ENCODE data around the gene FILIP1. TPM values are rescaled to one million over a fixed set of nuclear protein-coding genes. Genes with fewer than 3 reads are reported as not detected.

Gene FILIP1
- total and polyA plus RNA-seq, 2 of the 8 experiments (the other 6 are each of a cell fraction or from before 2014, with no cell fraction given) = 2.4 to 5.7 TPM

- Histone ChIP-seq H2AFZ (ENCODE audit: low read length) (no peak overlapping the region), H3K79me2 (ENCODE audit: control insufficient read depth in 1 of 2, insufficient read depth in 2 of 2, low read length in 2 of 2) (no peaks in the 10 kb centered on the region), H3K4me1 (replicated peaks in 1 of 4; ENCODE audit: control insufficient read depth in 3 of 4, insufficient read depth in 4 of 4, low read length in 3 of 4) (peaks cover 0 to 6% (median 4%) of the 10 kb centered on the region in 4 experiments; a peak in 4 of 7 replicates), H4K20me1 (replicated peaks in 1 of 2; ENCODE audit: control insufficient read depth in 1 of 2, insufficient read depth in 2 of 2, low read length in 2 of 2) (no peaks in the 10 kb centered on the region), H2BK120ac (replicated peaks; ENCODE audit: low read depth, low read length) (no peak overlapping the region), H3K4me3 (ENCODE audit: extremely low read depth in 1 of 4, insufficient read depth in 2 of 4, low read depth in 3 of 4, low read length in 4 of 4) (no peak overlapping the region), H3K9ac (replicated peaks in 1 of 4; ENCODE audit: extremely low read depth in 1 of 4, low read depth in 3 of 4, low read length in 3 of 4) (no peak overlapping the region), H2BK15ac (ENCODE audit: low read length) (0 out of 2 replicates have a peak overlapping the region, but pooled peaks have one; percentile 84), H2BK20ac (ENCODE audit: low read length) (no peak overlapping the region), H3K27me3 (replicated peaks in 1 of 4; ENCODE audit: control insufficient read depth in 3 of 4, extremely low read depth in 1 of 4, insufficient read depth in 3 of 4, low read length in 3 of 4) (no peaks in the 10 kb centered on the region), H3K79me1 (ENCODE audit: low read depth, low read length) (no peaks in the 10 kb centered on the region), H3K4ac (replicated peaks; ENCODE audit: insufficient read length, low read depth, low read length) (no peak overlapping the region), H2BK5ac (ENCODE audit: low read depth, low read length) (no peak overlapping the region), H3K56ac (replicated peaks; ENCODE audit: insufficient read length, low read depth, low read length) (no peak overlapping the region), H4K91ac (replicated peaks; ENCODE audit: insufficient read length, low read length) (no peak overlapping the region), H4K5ac (ENCODE audit: insufficient read length, low read depth, low read length) (no peak overlapping the region), H3K4me2 (ENCODE audit: insufficient read depth in 1 of 2, low read depth in 2 of 2, low read length in 2 of 2) (no peak overlapping the region; a peak in 1 of 4 replicates), H3K18ac (ENCODE audit: extremely low read depth, low read length) (no peak overlapping the region), H2AK5ac (ENCODE audit: low read depth, low read length) (no peak overlapping the region), H3K14ac (ENCODE audit: insufficient read length) (no peak overlapping the region), H2BK12ac (ENCODE audit: low read depth, low read length) (peak overlapping the region; percentile 94), H3K23me2 (ENCODE audit: low read depth, low read length) (peaks cover 6% of the 10 kb centered on the region; the same call in 1 of the 2 replicates), H3K27ac (ENCODE audit: low read depth, low read length) (no peak overlapping the region), H3K9me3 (ENCODE audit: insufficient read depth in 2 of 2, low read depth in 1 of 2, low read length in 1 of 2) (no peaks in the 10 kb centered on the region), H4K8ac (ENCODE audit: extremely low read depth, insufficient read depth, low read length) (no peak overlapping the region), H3K36me3 (ENCODE audit: control insufficient read depth in 2 of 4, insufficient read depth in 4 of 4, low read length in 3 of 4) (no peaks in the 10 kb centered on the region), H3K23ac (ENCODE audit: insufficient read length) (no peak overlapping the region)
- FAIRE-seq (no peak), DNase-seq (ENCODE audit: low read depth in 1 of 2, low spot score in 2 of 2) (no peak)
- POLR2A ChIA-PET (ENCODE audit: partially characterized antibody) = interaction anchor here (1.4 kb wide), 1 partner anchor 16 kb away, joined by 4 read pairs; no protein-coding TSS in a partner anchor
- CTCF ChIA-PET (ENCODE audit: partially characterized antibody) = no interaction called here
- 84% methylated on average over 6 of the region's 6 CpGs; no CpG with 5 or more reads in 1 of the 2 experiments for WGBS, 2 experiments (ENCODE audit: extremely low coverage in 1 of 2, insufficient coverage in 1 of 2, insufficient read length in 1 of 2, insufficient replicate concordance in 2 of 2, low coverage in 1 of 2, low lambda C conversion rate in 2 of 2, missing lambda C conversion rate in 1 of 2)
- TF ChIP-seq SP1 (IDR thresholded peaks at IDR 0.05; ENCODE audit: low read depth, low read length) (no peak), CBX8 (IDR thresholded peaks at IDR 0.05; ENCODE audit: borderline replicate concordance, low read depth, low read length) (no peak), TBP (IDR thresholded peaks at IDR 0.05; ENCODE audit: low read depth, low read length) (no peak), TAF7 (optimal IDR thresholded peaks at IDR 0.05; ENCODE audit: borderline replicate concordance, low read depth, low read length) (no peak), SRF (IDR thresholded peaks at IDR 0.05; ENCODE audit: low read depth, low read length) (no peak), RFX5 (IDR thresholded peaks at IDR 0.05; ENCODE audit: borderline replicate concordance, low read depth, low read length) (no peak), KDM1A (IDR thresholded peaks at IDR 0.05; ENCODE audit: borderline replicate concordance, low read length) (no peak), RXRA (IDR thresholded peaks at IDR 0.05; ENCODE audit: insufficient read depth, low read depth, low read length) (no peak)
These were observed 142.8 kb downstream of the FILIP1 start for GRCh38 chr6:75350808-75351207.

Measured in H1 (cell line).